ENCODE results near the gene CYB561D2. TPM values are rescaled to one million over a fixed set of nuclear protein-coding genes. Genes with fewer than 3 reads are reported as not detected.

CYB561D2 gene
- total and polyA plus RNA-seq, 2 of the 13 experiments (the other 11 are each of a cell fraction or from before 2014, with no cell fraction given), result 11.1 to 17.2 TPM

DNA sequence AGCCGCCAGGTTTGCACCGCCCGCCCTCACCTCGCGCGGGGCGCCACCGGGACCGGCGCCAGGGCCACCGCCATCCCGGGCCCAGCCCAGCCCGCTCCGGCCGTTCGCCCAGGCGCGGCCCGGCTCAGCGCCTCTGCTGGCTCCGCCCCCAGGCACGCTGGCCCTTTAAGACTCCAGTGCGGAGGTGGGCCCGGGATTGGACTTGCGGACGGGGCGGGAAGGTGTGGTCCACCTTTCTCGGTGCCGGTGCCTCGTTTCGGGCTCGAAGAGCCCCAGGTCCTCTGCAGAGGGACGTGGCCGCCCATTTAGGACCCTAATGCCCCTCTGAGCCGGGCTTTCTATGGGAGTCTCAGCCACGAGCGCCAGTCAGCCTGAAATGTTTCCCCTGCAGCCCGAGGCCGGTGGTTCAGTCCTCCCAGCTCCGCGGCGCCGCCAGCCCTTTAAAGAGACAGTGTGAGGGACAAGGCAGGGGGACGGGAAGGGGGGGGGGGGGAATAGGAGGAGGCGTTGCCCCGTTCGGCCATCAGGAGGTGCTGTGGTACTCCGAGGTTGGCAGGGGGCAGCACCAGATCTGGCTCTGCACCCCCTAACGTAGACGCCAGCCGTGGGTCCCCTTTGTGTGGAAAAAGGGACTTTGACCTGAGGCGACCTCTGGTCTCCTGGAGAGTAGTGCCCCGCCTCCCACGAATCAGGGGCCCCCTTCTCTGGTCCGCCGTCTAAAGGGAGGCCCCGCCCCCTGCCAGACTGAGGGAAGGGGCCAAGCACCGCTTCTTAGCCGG is 29.1 kb upstream of the CYB561D2 start (continued):
- TF ChIP-seq, protein P1, sequence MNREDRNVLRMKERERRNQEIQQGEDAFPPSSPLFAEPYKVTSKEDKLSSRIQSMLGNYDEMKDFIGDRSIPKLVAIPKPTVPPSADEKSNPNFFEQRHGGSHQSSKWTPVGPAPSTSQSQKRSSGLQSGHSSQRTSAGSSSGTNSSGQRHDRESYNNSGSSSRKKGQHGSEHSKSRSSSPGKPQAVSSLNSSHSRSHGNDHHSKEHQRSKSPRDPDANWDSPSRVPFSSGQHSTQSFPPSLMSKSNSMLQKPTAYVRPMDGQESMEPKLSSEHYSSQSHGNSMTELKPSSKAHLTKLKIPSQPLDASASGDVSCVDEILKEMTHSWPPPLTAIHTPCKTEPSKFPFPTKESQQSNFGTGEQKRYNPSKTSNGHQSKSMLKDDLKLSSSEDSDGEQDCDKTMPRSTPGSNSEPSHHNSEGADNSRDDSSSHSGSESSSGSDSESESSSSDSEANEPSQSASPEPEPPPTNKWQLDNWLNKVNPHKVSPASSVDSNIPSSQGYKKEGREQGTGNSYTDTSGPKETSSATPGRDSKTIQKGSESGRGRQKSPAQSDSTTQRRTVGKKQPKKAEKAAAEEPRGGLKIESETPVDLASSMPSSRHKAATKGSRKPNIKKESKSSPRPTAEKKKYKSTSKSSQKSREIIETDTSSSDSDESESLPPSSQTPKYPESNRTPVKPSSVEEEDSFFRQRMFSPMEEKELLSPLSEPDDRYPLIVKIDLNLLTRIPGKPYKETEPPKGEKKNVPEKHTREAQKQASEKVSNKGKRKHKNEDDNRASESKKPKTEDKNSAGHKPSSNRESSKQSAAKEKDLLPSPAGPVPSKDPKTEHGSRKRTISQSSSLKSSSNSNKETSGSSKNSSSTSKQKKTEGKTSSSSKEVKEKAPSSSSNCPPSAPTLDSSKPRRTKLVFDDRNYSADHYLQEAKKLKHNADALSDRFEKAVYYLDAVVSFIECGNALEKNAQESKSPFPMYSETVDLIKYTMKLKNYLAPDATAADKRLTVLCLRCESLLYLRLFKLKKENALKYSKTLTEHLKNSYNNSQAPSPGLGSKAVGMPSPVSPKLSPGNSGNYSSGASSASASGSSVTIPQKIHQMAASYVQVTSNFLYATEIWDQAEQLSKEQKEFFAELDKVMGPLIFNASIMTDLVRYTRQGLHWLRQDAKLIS (CRISPR knock-in tag; IDR thresholded peaks at IDR 0.05), result no peak
- TF ChIP-seq CCAR2 (optimal IDR thresholded peaks at IDR 0.05; ENCODE audit: low read depth, low read length), result no peak
- no peak for TF ChIP-seq MZF1 (CRISPR knock-in tag; IDR thresholded peaks at IDR 0.05; ENCODE audit: borderline replicate concordance)
- TF ChIP-seq, protein P2, sequence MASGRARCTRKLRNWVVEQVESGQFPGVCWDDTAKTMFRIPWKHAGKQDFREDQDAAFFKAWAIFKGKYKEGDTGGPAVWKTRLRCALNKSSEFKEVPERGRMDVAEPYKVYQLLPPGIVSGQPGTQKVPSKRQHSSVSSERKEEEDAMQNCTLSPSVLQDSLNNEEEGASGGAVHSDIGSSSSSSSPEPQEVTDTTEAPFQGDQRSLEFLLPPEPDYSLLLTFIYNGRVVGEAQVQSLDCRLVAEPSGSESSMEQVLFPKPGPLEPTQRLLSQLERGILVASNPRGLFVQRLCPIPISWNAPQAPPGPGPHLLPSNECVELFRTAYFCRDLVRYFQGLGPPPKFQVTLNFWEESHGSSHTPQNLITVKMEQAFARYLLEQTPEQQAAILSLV (CRISPR knock-in tag; IDR thresholded peaks at IDR 0.05; ENCODE audit: borderline replicate concordance), result no peak
- no peak for TF ChIP-seq ZNF549 (CRISPR knock-in tag; IDR thresholded peaks at IDR 0.05)
- TF ChIP-seq, protein P3, sequence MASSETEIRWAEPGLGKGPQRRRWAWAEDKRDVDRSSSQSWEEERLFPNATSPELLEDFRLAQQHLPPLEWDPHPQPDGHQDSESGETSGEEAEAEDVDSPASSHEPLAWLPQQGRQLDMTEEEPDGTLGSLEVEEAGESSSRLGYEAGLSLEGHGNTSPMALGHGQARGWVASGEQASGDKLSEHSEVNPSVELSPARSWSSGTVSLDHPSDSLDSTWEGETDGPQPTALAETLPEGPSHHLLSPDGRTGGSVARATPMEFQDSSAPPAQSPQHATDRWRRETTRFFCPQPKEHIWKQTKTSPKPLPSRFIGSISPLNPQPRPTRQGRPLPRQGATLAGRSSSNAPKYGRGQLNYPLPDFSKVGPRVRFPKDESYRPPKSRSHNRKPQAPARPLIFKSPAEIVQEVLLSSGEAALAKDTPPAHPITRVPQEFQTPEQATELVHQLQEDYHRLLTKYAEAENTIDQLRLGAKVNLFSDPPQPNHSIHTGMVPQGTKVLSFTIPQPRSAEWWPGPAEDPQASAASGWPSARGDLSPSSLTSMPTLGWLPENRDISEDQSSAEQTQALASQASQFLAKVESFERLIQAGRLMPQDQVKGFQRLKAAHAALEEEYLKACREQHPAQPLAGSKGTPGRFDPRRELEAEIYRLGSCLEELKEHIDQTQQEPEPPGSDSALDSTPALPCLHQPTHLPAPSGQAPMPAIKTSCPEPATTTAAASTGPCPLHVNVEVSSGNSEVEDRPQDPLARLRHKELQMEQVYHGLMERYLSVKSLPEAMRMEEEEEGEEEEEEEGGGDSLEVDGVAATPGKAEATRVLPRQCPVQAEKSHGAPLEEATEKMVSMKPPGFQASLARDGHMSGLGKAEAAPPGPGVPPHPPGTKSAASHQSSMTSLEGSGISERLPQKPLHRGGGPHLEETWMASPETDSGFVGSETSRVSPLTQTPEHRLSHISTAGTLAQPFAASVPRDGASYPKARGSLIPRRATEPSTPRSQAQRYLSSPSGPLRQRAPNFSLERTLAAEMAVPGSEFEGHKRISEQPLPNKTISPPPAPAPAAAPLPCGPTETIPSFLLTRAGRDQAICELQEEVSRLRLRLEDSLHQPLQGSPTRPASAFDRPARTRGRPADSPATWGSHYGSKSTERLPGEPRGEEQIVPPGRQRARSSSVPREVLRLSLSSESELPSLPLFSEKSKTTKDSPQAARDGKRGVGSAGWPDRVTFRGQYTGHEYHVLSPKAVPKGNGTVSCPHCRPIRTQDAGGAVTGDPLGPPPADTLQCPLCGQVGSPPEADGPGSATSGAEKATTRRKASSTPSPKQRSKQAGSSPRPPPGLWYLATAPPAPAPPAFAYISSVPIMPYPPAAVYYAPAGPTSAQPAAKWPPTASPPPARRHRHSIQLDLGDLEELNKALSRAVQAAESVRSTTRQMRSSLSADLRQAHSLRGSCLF (CRISPR knock-in tag; IDR thresholded peaks at IDR 0.05; ENCODE audit: borderline replicate concordance), result no peak
- no peak for TF ChIP-seq ZNF598 (CRISPR knock-in tag; IDR thresholded peaks at IDR 0.05; ENCODE audit: borderline replicate concordance)
- TF ChIP-seq, protein P4, sequence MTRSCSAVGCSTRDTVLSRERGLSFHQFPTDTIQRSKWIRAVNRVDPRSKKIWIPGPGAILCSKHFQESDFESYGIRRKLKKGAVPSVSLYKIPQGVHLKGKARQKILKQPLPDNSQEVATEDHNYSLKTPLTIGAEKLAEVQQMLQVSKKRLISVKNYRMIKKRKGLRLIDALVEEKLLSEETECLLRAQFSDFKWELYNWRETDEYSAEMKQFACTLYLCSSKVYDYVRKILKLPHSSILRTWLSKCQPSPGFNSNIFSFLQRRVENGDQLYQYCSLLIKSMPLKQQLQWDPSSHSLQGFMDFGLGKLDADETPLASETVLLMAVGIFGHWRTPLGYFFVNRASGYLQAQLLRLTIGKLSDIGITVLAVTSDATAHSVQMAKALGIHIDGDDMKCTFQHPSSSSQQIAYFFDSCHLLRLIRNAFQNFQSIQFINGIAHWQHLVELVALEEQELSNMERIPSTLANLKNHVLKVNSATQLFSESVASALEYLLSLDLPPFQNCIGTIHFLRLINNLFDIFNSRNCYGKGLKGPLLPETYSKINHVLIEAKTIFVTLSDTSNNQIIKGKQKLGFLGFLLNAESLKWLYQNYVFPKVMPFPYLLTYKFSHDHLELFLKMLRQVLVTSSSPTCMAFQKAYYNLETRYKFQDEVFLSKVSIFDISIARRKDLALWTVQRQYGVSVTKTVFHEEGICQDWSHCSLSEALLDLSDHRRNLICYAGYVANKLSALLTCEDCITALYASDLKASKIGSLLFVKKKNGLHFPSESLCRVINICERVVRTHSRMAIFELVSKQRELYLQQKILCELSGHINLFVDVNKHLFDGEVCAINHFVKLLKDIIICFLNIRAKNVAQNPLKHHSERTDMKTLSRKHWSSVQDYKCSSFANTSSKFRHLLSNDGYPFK (CRISPR knock-in tag; IDR thresholded peaks at IDR 0.05; ENCODE audit: borderline replicate concordance), result peak; percentile 46; the same call in 1 of the 2 replicates
- no peak for TF ChIP-seq SRSF4 (IDR thresholded peaks at IDR 0.05; ENCODE audit: low read depth, low read length, poor library complexity, severe bottlenecking)
- 0 out of 2 replicates have a peak, but pooled peaks have one; percentile 32 for TF ChIP-seq SSRP1 (CRISPR knock-in tag; IDR thresholded peaks at IDR 0.05)
- TF ChIP-seq, protein P5, sequence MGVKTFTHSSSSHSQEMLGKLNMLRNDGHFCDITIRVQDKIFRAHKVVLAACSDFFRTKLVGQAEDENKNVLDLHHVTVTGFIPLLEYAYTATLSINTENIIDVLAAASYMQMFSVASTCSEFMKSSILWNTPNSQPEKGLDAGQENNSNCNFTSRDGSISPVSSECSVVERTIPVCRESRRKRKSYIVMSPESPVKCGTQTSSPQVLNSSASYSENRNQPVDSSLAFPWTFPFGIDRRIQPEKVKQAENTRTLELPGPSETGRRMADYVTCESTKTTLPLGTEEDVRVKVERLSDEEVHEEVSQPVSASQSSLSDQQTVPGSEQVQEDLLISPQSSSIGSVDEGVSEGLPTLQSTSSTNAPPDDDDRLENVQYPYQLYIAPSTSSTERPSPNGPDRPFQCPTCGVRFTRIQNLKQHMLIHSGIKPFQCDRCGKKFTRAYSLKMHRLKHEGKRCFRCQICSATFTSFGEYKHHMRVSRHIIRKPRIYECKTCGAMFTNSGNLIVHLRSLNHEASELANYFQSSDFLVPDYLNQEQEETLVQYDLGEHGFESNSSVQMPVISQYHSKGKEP (CRISPR knock-in tag; IDR thresholded peaks at IDR 0.05), result no peak
- TF ChIP-seq SRF (IDR thresholded peaks at IDR 0.05; ENCODE audit: low read depth, low read length), result no peak
- TF ChIP-seq SMARCC2 (IDR thresholded peaks at IDR 0.05), result peak; percentile 4; the same call in 1 of the 2 replicates
